Measurements from ENCODE around the gene BANP. TPM values are rescaled to one million over a fixed set of nuclear protein-coding genes. Genes with fewer than 3 reads are reported as not detected.
"Not testable (repeated sequence)": the region's sequence is repeated elsewhere in the genome, so short reads cannot be mapped to it uniquely, and the experiment has no call there.

The BANP gene
- polyA plus RNA-seq, 4 donors = 22.8 to 34.0 (median 26.1) TPM

- DNase-seq (ENCODE audit: low read depth in 4 of 4, low spot score in 3 of 4) = not testable (repeated sequence)
Observed at GRCh38 chr16:88110875-88111494, 159.8 kb downstream of the BANP start.

DNA sequence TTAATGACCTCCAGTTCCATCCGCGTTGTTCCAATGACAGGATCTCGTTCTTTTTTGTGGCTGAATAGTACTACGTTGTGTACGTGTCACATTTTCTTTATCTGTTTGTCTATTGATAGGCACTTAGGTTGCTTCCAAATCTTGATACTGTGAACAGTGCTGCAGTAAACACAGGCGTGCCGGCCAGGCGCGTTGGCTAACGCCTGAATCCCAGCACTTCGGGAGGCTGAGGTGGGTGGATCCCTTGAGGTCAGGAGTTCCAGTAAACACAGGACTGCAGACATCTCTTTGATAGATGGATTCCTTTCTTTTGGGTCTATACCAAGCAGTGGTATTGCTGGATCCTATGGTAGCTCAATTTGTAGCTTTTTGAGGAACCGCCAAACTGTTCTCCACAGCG lies 160.7 kb downstream of the BANP start:
- DNase-seq (ENCODE audit: low read depth in 4 of 4, low spot score in 3 of 4) = not testable (repeated sequence)

- DNase-seq (ENCODE audit: low read depth in 4 of 4, low spot score in 3 of 4) = no peak
Observed at GRCh38 chr16:88113545-88114045, 162.4 kb downstream of the BANP start.

DNA sequence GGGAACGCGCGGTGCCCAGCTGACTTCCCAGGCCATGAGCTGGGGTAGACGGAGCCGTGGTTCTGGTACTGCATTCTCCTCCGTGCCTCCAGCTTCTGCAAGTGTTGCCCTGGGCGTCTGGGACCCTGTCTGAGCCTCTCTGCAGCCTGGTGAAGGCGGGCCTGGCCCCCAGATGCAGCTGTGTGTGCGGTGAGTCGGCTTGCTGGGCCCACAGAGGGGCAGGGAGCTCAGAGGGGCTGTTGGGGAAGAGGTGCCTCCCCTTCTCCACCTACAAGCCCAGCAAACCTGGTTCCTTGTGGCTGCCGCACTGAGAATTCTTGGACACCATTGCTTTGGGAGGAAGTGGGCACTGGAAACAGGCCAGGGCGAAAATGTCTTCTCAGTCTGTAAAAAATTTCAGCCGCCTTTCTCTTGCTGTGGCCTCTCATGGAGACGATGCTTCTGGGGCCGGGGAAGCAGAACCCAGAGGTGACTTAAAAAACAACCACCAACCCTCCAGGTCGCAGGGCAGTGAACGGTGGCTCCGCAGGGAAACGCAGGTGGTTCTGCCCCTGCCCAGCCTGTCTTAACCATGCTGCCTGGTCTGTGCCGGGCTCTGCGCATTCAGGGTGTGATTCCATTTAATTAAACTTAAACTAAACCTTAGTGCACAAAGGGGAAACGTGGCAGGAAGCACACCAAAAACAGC lies 163.5 kb downstream of the BANP start:
- DNase-seq (ENCODE audit: low read depth in 4 of 4, low spot score in 3 of 4) = not testable (repeated sequence)

- DNase-seq (ENCODE audit: low read depth in 4 of 4, low spot score in 3 of 4) = no peak
Observed at GRCh38 chr16:88116121-88116520, 164.9 kb downstream of the BANP start.

- DNase-seq (ENCODE audit: low read depth in 4 of 4, low spot score in 3 of 4) = no peak
Observed at GRCh38 chr16:88117476-88117868, 166.2 kb downstream of the BANP start.

DNA sequence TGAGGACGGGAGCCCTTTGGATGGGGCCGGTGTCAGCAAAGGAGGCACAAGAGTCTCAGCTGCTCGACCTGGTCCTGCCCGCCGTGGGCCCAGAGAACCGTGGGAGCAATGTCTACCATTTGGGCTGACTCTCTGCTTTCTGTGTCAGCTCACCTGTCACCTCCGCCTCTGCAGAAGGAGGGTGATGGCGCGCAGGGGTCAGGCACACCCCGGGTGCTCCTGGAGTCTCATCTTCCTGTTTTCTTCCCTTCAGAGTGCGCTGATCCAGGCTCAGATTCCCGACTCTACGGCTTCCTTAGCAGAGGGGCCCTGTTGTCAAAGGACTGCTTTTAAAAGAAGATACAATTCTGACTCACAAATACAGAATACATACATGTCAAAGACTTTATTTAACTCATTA lies 167.1 kb downstream of the BANP start:
- DNase-seq (ENCODE audit: low read depth in 4 of 4, low spot score in 3 of 4) = no peak

DNA sequence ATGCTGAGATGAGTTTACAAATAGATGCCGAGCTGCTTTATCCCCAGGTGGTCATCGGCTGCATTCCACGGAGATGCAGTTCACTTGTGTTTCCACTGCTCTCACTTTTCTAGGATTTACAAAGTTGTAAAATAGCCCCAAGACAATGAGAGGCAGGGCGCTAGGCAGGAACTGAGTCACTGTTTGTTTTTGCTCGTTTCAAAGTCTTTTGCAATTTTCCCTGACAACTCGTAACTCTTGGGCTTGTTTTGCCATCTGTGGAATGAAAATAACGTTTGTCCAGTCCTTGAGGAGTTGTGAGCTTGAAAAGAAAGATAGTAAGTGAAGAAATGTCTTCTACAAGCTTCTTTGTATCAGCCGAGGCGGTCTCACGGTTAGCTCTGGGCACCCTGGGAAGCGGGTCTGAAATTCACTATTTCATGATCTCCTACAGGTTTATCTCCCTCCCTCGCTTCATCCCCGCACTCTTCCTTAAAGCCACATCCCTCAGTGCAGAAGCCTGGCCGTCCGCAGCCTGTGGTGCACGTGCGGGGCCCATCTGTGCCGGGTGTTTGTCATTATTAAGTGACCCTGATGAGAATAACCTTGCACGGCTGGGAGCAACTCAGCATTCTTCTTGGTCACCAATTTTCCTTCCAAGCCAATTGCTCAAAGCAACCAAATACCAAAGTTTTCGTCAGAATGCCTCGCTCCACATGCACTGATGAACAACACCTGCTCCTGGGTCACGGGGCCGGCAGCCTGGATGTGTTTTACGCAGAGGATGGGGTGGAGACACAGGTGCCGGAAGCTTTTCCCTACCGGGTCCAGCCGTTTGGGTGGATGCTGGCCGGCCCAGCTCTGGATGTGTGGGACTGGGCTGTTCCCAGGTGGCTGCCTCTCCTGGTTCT lies 167.9 kb downstream of the BANP start:
- DNase-seq (ENCODE audit: low read depth in 4 of 4, low spot score in 3 of 4) = not testable (repeated sequence)

DNA sequence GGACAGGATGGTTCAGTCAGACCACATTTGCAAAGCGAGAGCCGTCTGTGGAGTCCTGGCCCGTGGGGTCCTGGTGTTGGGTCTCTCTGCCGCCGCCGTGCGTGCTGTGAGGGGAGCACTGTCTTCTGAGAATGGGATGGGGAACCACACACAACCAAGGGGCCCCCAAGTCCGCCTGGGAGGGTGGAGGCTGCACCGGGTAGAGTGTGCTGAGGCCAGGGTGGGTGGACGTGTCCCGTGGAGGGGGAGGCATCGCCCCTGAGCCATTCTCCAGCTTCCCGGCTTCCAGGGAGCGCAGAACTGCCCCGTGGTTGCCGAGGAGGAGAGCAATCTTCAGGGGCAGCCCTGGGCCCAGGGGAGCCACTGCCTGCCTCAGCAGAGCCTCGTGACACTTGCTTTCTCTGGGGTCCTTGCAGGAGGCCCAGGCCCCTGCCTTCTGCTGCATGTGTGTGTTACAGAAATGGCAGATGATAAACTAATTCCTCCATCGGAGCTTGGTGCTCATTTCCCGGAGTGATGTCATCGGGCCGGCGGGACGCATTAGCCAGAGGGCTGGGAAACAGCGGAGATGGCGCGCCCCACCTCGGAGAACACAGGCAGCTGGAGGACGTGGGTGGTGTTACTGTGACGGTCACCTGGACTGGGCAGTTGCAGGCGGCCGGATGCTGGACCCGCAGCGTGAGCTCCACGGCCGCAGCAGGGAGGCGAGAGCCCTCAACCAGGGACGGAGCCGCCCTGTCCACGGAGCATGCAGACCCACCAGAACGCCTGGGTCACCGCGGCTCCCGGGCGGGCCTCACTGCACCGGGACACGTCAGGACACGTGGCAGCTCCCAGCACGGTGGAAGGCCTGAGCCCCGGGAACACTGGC lies 168.9 kb downstream of the BANP start:
- not testable (repeated sequence) for DNase-seq (ENCODE audit: low read depth in 4 of 4, low spot score in 3 of 4)

DNA sequence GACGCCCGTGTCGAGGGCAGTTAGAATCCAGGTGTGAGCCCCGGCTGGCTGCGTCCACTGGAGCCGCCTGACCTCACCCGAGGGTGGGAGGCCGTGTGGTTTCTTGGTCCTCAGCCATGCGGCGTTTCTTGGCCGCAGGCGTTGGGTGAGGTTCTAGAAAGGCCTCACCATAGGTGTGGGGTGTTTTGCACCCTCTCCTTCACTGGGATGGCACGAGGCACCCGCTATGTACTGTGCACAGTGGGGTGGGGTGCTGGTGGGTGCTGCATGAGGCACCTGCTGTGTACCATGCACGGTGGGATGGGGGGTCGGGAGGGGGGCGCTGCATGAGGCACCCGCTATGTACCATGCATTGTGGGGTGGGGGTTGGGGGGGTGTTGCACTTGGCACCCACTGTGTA lies 169.6 kb downstream of the BANP start:
- DNase-seq (ENCODE audit: low read depth in 4 of 4, low spot score in 3 of 4) = no peak

DNA sequence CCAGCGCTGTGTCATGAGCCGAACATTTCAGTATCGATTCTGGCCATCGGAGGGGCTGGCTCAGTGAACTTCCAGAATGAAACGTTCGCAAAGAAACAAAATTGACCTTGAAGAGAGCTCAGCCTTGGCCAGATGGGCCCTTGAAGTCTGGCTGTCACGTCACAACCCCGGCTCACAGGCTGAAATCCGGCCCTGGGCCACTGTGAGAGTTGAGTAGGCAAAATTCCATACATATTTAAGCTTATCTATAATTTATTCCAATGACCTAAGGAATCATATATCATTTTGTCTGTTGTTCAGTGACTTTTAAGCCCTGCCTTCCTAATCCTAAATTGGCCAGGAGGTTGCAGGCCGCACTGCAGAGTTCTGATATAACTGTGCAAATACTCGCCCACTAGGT lies 170.2 kb downstream of the BANP start:
- not testable (repeated sequence) for DNase-seq (ENCODE audit: low read depth in 4 of 4, low spot score in 3 of 4)

- no peak for DNase-seq (ENCODE audit: low read depth in 4 of 4, low spot score in 3 of 4)
Observed at GRCh38 chr16:88121886-88122580, 170.8 kb downstream of the BANP start.

Other genes starting within 250 kb of the BANP start
- gene KLHDC4, start 185.4 kb upstream of the BANP start, polyA plus RNA-seq (ENCODE audit: insufficient read length in 4 of 4) = 10 to 100 TPM; 23.7 to 28.7 (median 28.5) TPM
- gene SLC7A5, start 81.9 kb upstream of the BANP start, polyA plus RNA-seq (ENCODE audit: insufficient read length in 4 of 4) = 10 to 100 TPM in 1 of 4 donors, 1 to 10 TPM in 3; 4.0 to 15.9 (median 4.5) TPM
- under 1 TPM; 0.10 to 0.42 (median 0.20) TPM for gene CA5A, start 14.9 kb upstream of the BANP start, polyA plus RNA-seq (ENCODE audit: insufficient read length in 4 of 4)